Measurements from ENCODE around the gene B3GNT3.
A peak's percentile ranks its signal among the peaks of the same experiment; 100 is the strongest.

B3GNT3 gene, protein sequence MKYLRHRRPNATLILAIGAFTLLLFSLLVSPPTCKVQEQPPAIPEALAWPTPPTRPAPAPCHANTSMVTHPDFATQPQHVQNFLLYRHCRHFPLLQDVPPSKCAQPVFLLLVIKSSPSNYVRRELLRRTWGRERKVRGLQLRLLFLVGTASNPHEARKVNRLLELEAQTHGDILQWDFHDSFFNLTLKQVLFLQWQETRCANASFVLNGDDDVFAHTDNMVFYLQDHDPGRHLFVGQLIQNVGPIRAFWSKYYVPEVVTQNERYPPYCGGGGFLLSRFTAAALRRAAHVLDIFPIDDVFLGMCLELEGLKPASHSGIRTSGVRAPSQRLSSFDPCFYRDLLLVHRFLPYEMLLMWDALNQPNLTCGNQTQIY

GRCh38 chr19:17794731-17795494 lies at the start of gene B3GNT3:
Gene B3GNT3, plus strand, starts transcription at chr19:17795138. Its CDS starts 12,670 bp downstream, at chr19:17807808.
- Mint-ChIP-seq H3K36me3 (no peaks in the 10 kb centered on the region), H3K9me3 (ENCODE audit: low read depth) (no peaks in the 10 kb centered on the region), H3K27ac (peak within 1 kb of the TSS; percentile 54), H3K4me3 (peak within 1 kb of the TSS; percentile 65), H3K27me3 (no peaks in the 10 kb centered on the region), H3K4me1 (ENCODE audit: low read depth) (peaks cover 57% of the 10 kb centered on the region)

GRCh38 chr19:17747205-17748098 lies 47.5 kb upstream of the B3GNT3 start:
- Mint-ChIP-seq H3K36me3 (no peaks in the 10 kb centered on the region), H3K4me3 (peak overlapping the region; percentile 72), H3K9me3 (ENCODE audit: low read depth) (no peaks in the 10 kb centered on the region), H3K27ac (peak overlapping the region; percentile 28), H3K27me3 (no peaks in the 10 kb centered on the region), H3K4me1 (ENCODE audit: low read depth) (peaks cover 44% of the 10 kb centered on the region)

GRCh38 chr19:17748884-17749638 lies 45.9 kb upstream of the B3GNT3 start:
- no peaks in the 10 kb centered on the region for H3K27me3 Mint-ChIP-seq
- H3K4me1 Mint-ChIP-seq (ENCODE audit: low read depth), result peaks cover 49% of the 10 kb centered on the region
- H3K27ac Mint-ChIP-seq, result peak overlapping the region; percentile 97
- no peaks in the 10 kb centered on the region for H3K9me3 Mint-ChIP-seq (ENCODE audit: low read depth)
- H3K36me3 Mint-ChIP-seq, result no peaks in the 10 kb centered on the region
- peak overlapping the region; percentile 97 for H3K4me3 Mint-ChIP-seq

GRCh38 chr19:17749912-17750317 lies 45.0 kb upstream of the B3GNT3 start:
- Mint-ChIP-seq H3K36me3 (peaks cover 3% of the 10 kb centered on the region), H3K27ac (peak overlapping the region; percentile 97), H3K4me3 (peak overlapping the region; percentile 97), H3K9me3 (ENCODE audit: low read depth) (no peaks in the 10 kb centered on the region), H3K4me1 (ENCODE audit: low read depth) (peaks cover 55% of the 10 kb centered on the region), H3K27me3 (no peaks in the 10 kb centered on the region)

DNA sequence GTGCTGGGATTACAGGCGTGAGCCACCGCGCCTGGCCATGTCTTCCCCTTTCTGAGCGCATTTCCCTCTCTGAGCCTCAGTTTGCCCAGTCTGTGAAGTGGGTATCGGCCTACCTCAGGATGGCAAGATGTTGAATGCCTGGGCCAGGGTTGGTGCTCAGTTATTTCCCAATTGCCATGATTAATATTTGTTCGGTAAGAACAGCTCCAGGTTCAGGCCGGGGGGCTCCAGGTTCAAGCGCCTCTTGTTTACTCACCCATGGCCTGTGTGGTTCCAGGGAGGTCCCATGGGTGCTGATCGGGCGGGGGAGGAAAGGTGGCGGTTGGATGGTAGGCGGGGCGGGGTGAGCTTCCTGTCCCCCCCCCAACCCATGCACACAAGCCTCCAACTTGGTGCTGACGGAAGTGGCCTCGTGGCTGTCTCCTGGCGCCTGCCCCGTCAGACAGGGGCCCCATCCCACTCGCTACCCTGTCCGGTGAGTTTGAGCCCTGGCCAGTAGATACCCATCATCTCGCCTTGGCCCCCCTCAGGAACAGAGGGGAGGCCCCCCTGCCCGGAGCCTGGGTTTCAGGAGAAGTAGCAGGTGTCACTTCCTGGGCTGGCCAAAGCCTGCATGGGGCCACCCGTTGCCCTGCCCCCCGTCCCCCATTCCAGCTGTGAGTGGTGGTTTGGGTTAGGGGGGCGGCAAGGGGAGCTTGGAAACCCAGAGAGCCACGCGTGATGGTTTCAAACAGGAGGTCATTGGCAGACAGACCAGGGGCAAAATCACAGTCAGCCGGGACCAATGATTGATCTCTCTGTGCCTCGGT lies 43.6 kb upstream of the B3GNT3 start, which contains the start of gene FCHO1:
TSS of gene FCHO1 (plus strand) at position 375 of the 809 bp plus-strand sequence. CDS start 3,688 bp downstream, outside the sequence.
- Mint-ChIP-seq H3K27me3 (no peaks in the 10 kb centered on the region), H3K4me3 (peak within 1 kb of the TSS; percentile 97), H3K36me3 (peaks cover 6% of the 10 kb centered on the region), H3K27ac (peak within 1 kb of the TSS; percentile 97), H3K4me1 (ENCODE audit: low read depth) (peaks cover 65% of the 10 kb centered on the region), H3K9me3 (ENCODE audit: low read depth) (no peaks in the 10 kb centered on the region)

DNA sequence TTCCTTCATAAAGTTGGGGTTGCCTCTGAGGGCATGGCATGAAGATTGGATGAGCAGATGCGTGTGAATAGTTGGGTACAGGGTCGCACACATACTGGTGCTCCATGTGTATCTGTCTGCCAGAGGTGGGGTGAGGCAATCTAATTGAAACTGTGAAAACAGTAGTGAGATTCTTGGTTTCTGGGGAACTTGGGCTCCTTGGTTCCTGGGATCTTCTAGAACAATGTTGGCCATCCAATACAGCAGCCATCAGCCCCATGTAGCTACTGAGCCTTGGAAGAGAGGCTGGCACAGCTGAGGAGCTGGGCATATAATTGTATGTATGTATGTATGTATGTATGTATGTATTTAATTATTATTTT lies 43.0 kb upstream of the B3GNT3 start:
- H3K27ac Mint-ChIP-seq, result peak overlapping the region; percentile 97
- H3K4me3 Mint-ChIP-seq, result peak overlapping the region; percentile 97
- no peaks in the 10 kb centered on the region for H3K27me3 Mint-ChIP-seq
- H3K9me3 Mint-ChIP-seq (ENCODE audit: low read depth), result no peaks in the 10 kb centered on the region
- H3K36me3 Mint-ChIP-seq, result peaks cover 6% of the 10 kb centered on the region
- peaks cover 63% of the 10 kb centered on the region for H3K4me1 Mint-ChIP-seq (ENCODE audit: low read depth)

DNA sequence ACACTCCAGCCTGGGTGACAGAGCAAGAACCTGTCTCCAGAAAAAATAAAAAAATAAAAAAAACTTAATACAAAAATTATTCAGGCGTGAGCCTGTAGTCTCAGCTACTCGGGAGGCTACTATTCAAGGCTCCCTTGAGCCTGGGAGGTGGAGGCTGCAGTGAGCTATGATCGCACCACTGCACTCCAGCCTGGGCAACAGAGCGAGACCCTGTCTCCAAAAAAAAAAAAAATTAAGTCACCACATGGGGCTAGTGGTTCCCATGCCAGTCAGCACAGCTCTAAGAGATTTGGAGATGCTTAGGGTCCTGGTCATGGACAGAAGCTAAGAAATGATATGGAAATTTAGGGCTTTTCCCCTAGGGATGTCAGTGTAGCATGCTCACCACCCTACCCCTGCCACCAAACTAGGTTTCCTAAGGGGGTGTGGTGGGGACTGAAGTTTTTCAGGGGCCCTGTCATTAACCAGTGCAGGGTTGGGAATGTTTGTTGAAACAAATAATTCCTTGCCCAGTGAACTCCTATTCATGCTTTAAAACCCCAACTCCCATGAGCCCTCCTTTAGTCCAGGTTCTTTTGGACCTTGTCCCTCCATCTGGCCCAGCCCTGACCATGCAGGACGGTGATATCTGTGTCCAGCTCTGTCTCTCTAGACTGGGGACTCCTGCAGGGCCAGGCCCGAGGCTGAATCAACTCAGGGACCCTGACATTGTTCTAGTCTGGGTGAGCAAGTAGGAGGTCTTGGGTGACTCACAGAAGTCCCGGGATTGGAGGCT lies 41.9 kb upstream of the B3GNT3 start:
- Mint-ChIP-seq H3K27me3 (no peaks in the 10 kb centered on the region), H3K36me3 (peaks cover 6% of the 10 kb centered on the region), H3K27ac (no peak overlapping the region), H3K4me3 (no peak overlapping the region), H3K4me1 (ENCODE audit: low read depth) (peaks cover 63% of the 10 kb centered on the region), H3K9me3 (ENCODE audit: low read depth) (no peaks in the 10 kb centered on the region)

DNA sequence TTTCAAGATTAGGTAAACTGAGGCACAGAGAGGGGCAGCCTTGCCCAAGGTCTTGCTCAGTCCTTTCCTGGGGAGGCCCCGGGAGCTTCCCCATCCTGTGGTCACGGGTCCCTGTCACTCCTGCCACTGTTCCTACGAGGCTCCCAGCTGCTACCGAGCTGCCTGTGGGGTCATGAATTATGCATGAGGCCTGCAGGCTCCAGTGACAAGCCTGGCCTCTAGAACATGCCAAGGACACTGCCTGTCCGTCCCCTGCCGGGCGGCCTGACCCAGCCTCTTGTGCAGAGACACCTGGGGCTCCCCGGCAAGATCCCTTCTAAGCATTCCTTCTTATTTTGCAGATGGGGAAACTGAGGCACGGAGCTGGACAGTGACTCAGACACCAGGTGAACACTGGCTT lies 41.0 kb upstream of the B3GNT3 start:
- peaks cover 59% of the 10 kb centered on the region for H3K4me1 Mint-ChIP-seq (ENCODE audit: low read depth)
- peaks cover 9% of the 10 kb centered on the region for H3K36me3 Mint-ChIP-seq
- no peak overlapping the region for H3K4me3 Mint-ChIP-seq

DNA sequence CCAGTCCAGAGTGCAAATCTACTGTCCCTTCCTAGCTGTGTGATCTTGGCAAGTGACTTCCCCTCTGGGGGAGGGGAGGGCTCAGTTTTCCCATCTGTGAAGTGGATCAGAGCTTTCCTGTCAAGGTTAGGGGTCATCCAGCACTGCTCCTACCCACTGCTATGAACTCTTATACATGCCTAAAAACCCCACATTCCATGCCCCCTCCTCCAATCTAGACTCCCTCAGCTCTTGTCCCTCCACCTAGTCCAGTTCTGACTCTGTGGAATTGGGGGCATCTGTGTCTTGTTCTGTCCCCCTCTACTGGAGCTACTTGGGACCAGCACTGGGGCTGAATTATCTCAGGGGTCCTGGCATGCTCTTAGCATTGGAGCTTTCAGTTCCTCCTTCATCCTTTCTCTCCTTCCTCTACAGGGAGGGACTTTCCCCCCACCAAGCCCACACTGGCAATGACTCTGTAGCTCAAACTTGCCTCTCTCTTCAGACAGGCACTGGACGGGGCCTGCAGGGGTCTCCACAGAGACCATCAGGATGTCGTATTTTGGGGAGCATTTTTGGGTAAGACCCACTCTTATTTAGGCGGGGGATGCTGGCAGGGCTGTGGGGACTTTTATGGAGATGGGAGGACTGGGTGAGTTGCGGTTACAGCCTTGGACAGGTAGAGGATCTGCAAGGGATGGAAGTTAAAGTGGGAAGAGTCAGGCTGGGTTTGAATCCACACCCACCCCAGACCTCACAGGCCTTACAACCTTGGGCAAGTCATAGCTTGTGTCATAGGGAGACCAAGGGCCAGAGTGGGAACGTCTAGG lies 40.1 kb upstream of the B3GNT3 start:
- Mint-ChIP-seq H3K9me3 (ENCODE audit: low read depth) (no peaks in the 10 kb centered on the region), H3K27ac (peak overlapping the region; percentile 56), H3K4me1 (ENCODE audit: low read depth) (peaks cover 51% of the 10 kb centered on the region), H3K36me3 (peaks cover 9% of the 10 kb centered on the region), H3K27me3 (no peaks in the 10 kb centered on the region), H3K4me3 (no peak overlapping the region)

More for the DNA sequence above, 41.0 kb upstream of the B3GNT3 start:
- H3K27me3 Mint-ChIP-seq, result no peaks in the 10 kb centered on the region
- no peaks in the 10 kb centered on the region for H3K9me3 Mint-ChIP-seq (ENCODE audit: low read depth)
- H3K27ac Mint-ChIP-seq, result no peak overlapping the region

GRCh38 chr19:17755443-17755890 lies 39.5 kb upstream of the B3GNT3 start:
- Mint-ChIP-seq H3K36me3 (peaks cover 11% of the 10 kb centered on the region), H3K27me3 (no peaks in the 10 kb centered on the region), H3K4me1 (ENCODE audit: low read depth) (peaks cover 46% of the 10 kb centered on the region)

GRCh38 chr19:17755977-17756670 lies 38.8 kb upstream of the B3GNT3 start:
- H3K36me3 Mint-ChIP-seq, result peaks cover 11% of the 10 kb centered on the region
- H3K27ac Mint-ChIP-seq, result peak overlapping the region; percentile 46
- peaks cover 44% of the 10 kb centered on the region for H3K4me1 Mint-ChIP-seq (ENCODE audit: low read depth)
- no peaks in the 10 kb centered on the region for H3K27me3 Mint-ChIP-seq
- no peaks in the 10 kb centered on the region for H3K9me3 Mint-ChIP-seq (ENCODE audit: low read depth)
- H3K4me3 Mint-ChIP-seq, result no peak overlapping the region

More at GRCh38 chr19:17755443-17755890, 39.5 kb upstream of the B3GNT3 start:
- no peak overlapping the region for H3K4me3 Mint-ChIP-seq
- no peaks in the 10 kb centered on the region for H3K9me3 Mint-ChIP-seq (ENCODE audit: low read depth)
- peak overlapping the region; percentile 56 for H3K27ac Mint-ChIP-seq

DNA sequence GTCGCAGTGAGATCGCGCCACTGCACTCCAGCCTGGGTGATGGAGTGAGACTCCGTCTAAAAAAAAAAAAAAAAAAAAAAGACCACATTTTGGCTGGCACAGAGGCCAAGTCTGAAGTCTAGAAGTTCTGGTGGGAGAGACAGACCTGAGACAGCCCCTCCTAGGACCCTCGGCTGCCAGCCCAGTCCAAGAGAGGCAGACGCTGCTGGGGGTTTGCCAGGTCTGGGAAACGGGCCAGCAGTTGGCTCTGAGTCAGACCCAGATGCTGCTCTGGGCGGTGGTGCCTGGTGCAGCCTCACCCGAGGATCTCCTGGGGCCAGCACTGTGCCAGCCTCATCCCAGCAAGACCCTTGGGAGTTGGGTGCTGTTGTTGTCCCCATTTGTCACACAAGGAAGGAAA lies 37.8 kb upstream of the B3GNT3 start:
- no peaks in the 10 kb centered on the region for H3K9me3 Mint-ChIP-seq (ENCODE audit: low read depth)
- no peak overlapping the region for H3K4me3 Mint-ChIP-seq
- no peaks in the 10 kb centered on the region for H3K27me3 Mint-ChIP-seq
- H3K36me3 Mint-ChIP-seq, result peaks cover 11% of the 10 kb centered on the region
- H3K27ac Mint-ChIP-seq, result no peak overlapping the region
- H3K4me1 Mint-ChIP-seq (ENCODE audit: low read depth), result peaks cover 35% of the 10 kb centered on the region

Data from activated naive CD8-positive, alpha-beta T cell (primary cell).